NK-92 (cell line): Measurements from ENCODE around the gene MAST4.

Source experiments
- DNase-seq: peaks from one replicate; lab custom pipeline; 2025; ENCODE audit not compliant: unreplicated experiment; lab: John Stamatoyannopoulos, UW

The MAST4 gene

GRCh38 chr5:66645039-66645438, 48.8 kb downstream of the MAST4 start:
- DNase-seq = no peak

- DNase-seq = no peak
Observed at GRCh38 chr5:66646570-66646969, 50.4 kb downstream of the MAST4 start.

GRCh38 chr5:66647146-66647856, 51.1 kb downstream of the MAST4 start:
- no peak for DNase-seq

GRCh38 chr5:66652818-66653217, 56.6 kb downstream of the MAST4 start:
- no peak for DNase-seq

- no peak for DNase-seq
Observed at GRCh38 chr5:66653325-66653724, 57.1 kb downstream of the MAST4 start.

GRCh38 chr5:66655395-66656324, 59.5 kb downstream of the MAST4 start:
- no peak for DNase-seq

- no peak for DNase-seq
Observed at GRCh38 chr5:66658516-66658915, 62.3 kb downstream of the MAST4 start.

GRCh38 chr5:66659780-66660179, 63.6 kb downstream of the MAST4 start:
- no peak for DNase-seq

GRCh38 chr5:66660396-66660795, 64.2 kb downstream of the MAST4 start:
- no peak for DNase-seq

GRCh38 chr5:66661149-66661548, 65.0 kb downstream of the MAST4 start:
- DNase-seq = no peak

- DNase-seq = no peak
Observed at GRCh38 chr5:66666778-66667177, 70.6 kb downstream of the MAST4 start.

- no peak for DNase-seq
Observed at GRCh38 chr5:66669086-66669861, 73.1 kb downstream of the MAST4 start.

- no peak for DNase-seq
Observed at GRCh38 chr5:66669862-66670195, 73.6 kb downstream of the MAST4 start.

GRCh38 chr5:66671305-66671704, 75.1 kb downstream of the MAST4 start:
- DNase-seq = no peak

GRCh38 chr5:66674802-66675201, 78.6 kb downstream of the MAST4 start:
- no peak for DNase-seq

- DNase-seq = no peak
Observed at GRCh38 chr5:66675406-66675805, 79.2 kb downstream of the MAST4 start.

- DNase-seq = no peak
Observed at GRCh38 chr5:66680221-66680620, 84.0 kb downstream of the MAST4 start.

- no peak for DNase-seq
Observed at GRCh38 chr5:66680804-66681203, 84.6 kb downstream of the MAST4 start.

- no peak for DNase-seq
Observed at GRCh38 chr5:66684663-66685062, 88.5 kb downstream of the MAST4 start.

- no peak for DNase-seq
Observed at GRCh38 chr5:66689522-66690220, 93.5 kb downstream of the MAST4 start.

- no peak for DNase-seq
Observed at GRCh38 chr5:66694036-66694435, 97.8 kb downstream of the MAST4 start.
